ENCODE results near the gene KCNH5. TPM values are rescaled to one million over a fixed set of nuclear protein-coding genes. Genes with fewer than 3 reads are reported as not detected.

Gene KCNH5
- total RNA-seq, 1 experiment from 2014 or later = not detected

DNA sequence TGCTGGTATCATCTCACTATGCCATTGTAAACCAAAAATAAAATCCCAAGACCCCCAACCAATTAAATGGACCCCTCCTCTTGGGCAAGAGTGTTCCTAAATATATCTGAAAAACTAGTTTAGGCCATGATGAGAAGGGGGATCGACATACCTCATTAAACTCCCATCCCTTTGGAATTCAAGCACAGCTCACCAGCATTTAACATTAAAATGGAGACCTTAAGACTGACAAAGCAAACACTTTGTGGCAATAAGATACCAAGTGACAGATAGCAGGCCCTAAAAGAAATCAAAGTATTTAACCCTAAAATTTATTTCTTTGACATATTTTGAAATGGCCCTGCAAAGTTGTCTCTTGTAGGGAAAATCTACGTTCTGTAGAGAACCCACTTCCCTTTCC lies 387.9 kb downstream of the KCNH5 start:
- DNase-seq (ENCODE audit: low spot score) = no peak
- in situ Hi-C loops (cut with HindIII; ENCODE audit: low sequenced_read_pairs) = no loop called here

DNA sequence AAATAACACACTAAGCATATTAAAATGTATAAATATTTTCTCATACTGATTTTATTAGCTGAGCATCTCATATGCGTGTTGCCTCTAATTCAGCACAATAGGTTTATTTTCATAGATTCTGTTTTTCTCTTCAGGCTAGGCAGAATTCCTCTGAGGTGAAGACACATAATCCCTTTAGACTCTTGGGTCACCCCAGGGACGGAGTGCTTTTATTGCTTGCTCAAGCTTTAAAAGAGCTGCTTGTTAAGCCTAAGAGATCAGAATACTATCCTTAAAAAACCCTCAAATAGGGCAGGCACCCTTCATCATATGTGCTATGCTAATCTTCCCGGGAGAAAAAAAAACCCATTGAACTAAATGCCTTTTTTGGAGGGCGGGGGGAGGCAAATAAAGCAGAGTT lies 390.1 kb downstream of the KCNH5 start:
- in situ Hi-C loops (cut with HindIII; ENCODE audit: low sequenced_read_pairs) = no loop called here
- no peak for DNase-seq (ENCODE audit: low spot score)

DNA sequence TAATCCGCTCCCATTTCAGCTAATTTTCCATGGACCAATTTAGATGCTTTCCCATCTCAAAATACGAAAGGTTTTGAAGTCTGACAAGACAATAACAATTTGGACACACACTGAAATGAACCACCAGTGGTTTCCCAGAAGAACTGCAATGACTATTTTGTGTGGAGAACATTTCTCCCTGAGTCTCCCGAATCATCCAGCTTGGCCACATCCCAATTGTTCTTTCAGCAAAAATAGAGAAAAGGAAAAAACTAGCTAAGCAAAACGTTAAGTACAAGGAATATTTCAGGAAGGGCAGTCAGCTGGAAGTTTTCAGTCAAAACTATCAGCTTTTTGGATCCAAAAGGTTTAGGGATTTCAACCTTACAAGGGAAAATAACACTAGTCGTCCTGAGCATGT lies 390.6 kb downstream of the KCNH5 start:
- DNase-seq (ENCODE audit: low spot score) = no peak
- in situ Hi-C loops (cut with HindIII; ENCODE audit: low sequenced_read_pairs) = no loop called here

Other genes starting within 250 kb of the KCNH5 start
- gene RHOJ, start 159.0 kb upstream of the KCNH5 start, total RNA-seq (2014; rRNA removed; shearing (Covaris generic)) = not detected in 2 replicates